ENCODE results near the gene POU2AF2. TPM values are rescaled to one million over a fixed set of nuclear protein-coding genes. Genes with fewer than 3 reads are reported as not detected.

POU2AF2 gene
- total RNA-seq, 1 experiment from 2014 or later, result not detected

- no peak for TF ChIP-seq E2F4 (CRISPR knock-in tag; IDR thresholded peaks at IDR 0.05; ENCODE audit: borderline replicate concordance, low read depth)
- no peak for TF ChIP-seq ESRRA (CRISPR knock-in tag; IDR thresholded peaks at IDR 0.05; ENCODE audit: borderline replicate concordance)
These were observed 38.5 kb downstream of the POU2AF2 start (continued) for GRCh38 chr11:111283945-111284481.

- ATAC-seq (no peak), DNase-seq (ENCODE audit: low spot score) (no peak)
- Mint-ChIP-seq H3K9me3 (no peaks in the 10 kb centered on the region), H3K4me3 (no peak overlapping the region), H3K36me3 (no peaks in the 10 kb centered on the region), H3K27me3 (ENCODE audit: low read depth) (no peaks in the 10 kb centered on the region), H3K27ac (no peak overlapping the region), H3K4me1 (peaks cover 6% of the 10 kb centered on the region; the same call in 1 of the 2 replicates)
- ChIA-PET POLR2A (no interaction called here), CTCF (interaction anchor here (0.7 to 4.8 kb wide), 3 partner anchors 138 to 144 kb away, joined by 3 to 70 read pairs (median 26); no protein-coding TSS in a partner anchor)
- TF ChIP-seq RORB (CRISPR knock-in tag; IDR thresholded peaks at IDR 0.05), result no peak
- TF ChIP-seq IRF2 (CRISPR knock-in tag; IDR thresholded peaks at IDR 0.05; ENCODE audit: borderline replicate concordance, low read depth), result no peak
- no peak for TF ChIP-seq TEAD4 (CRISPR knock-in tag; IDR thresholded peaks at IDR 0.05)
- no peak for TF ChIP-seq NFATC4 (CRISPR knock-in tag; IDR thresholded peaks at IDR 0.05)
- TF ChIP-seq USF1 (CRISPR knock-in tag; IDR thresholded peaks at IDR 0.05), result no peak
- no peak for TF ChIP-seq GABPB1 (CRISPR knock-in tag; IDR thresholded peaks at IDR 0.05)
- TF ChIP-seq PRDM15 (CRISPR knock-in tag; IDR thresholded peaks at IDR 0.05), result no peak
- TF ChIP-seq PRRX2 (CRISPR knock-in tag; IDR thresholded peaks at IDR 0.05), result no peak
- TF ChIP-seq AR (CRISPR knock-in tag; IDR thresholded peaks at IDR 0.05), result no peak
- TF ChIP-seq ZNF532 (CRISPR knock-in tag; IDR thresholded peaks at IDR 0.05; ENCODE audit: borderline replicate concordance), result no peak
- TF ChIP-seq CTCF (IDR thresholded peaks at IDR 0.05), result no peak
- TF ChIP-seq IRF1 (CRISPR knock-in tag; IDR thresholded peaks at IDR 0.05), result no peak
- TF ChIP-seq MAX (CRISPR knock-in tag; IDR thresholded peaks at IDR 0.05), result no peak
- no peak for TF ChIP-seq ELF4 (CRISPR knock-in tag; IDR thresholded peaks at IDR 0.05; ENCODE audit: low read depth)
These were observed 39.9 kb downstream of the POU2AF2 start for GRCh38 chr11:111285189-111286091.

Data from WTC11 (cell line).